H1 (cell line): ENCODE data around the gene MPEG1. TPM values are rescaled to one million over a fixed set of nuclear protein-coding genes. Genes with fewer than 3 reads are reported as not detected.

Source experiments
- ATF2 ChIP-seq: IDR thresholded peaks from 2 replicates; pipeline ENCODE4 v1.6.1; 2012; ENCODE audit warnings: low read length, inconsistent platforms
- EZH2 ChIP-seq: fragments of 200-600 bp; sonication (generic); IDR thresholded peaks from 2 replicates; pipeline ENCODE4 v1.7.1; 2012; ENCODE audit warnings: low read depth, mild to moderate bottlenecking, moderate library complexity, low read length, inconsistent platforms; ENCODE audit not compliant: severe bottlenecking
- JUN ChIP-seq: IDR thresholded peaks from 2 replicates; pipeline ENCODE4 v1.6.1; 2011; ENCODE audit warnings: low read depth, mild to moderate bottlenecking, improper control_type of control experiment, low read length
- YY1 ChIP-seq: IDR thresholded peaks from 2 replicates; pipeline ENCODE4 v1.6.1; 2011; ENCODE audit warnings: low read depth, mild to moderate bottlenecking, low read length
- polyA plus RNA-seq, 7 experiments: library from polyadenylated mRNA; depleted of rRNA in 3 of 7; stranded (reverse) in 5 of 7; unstranded in 2 of 7; fragments of >200 nt in 5 of 7; fragments of 200-250 nt in 2 of 7; gene quantifications; 1 replicate in 5 of 7; 2 replicates in 1 of 7; 4 replicates in 1 of 7; pipeline versions ENCODE4 v1.2.1 to v1.2.3, GENCODE V29; 2011 to 2013; ENCODE audit warnings: missing spikeins in 2 of 7, mixed read lengths in 2 of 7
- total RNA-seq: library from RNA; stranded (reverse); fragmentation: NEBNext Ultra II Directional; extraction: Animal tissue kit (Norgen Biotek cat#: 25700); gene quantifications from 2 replicates; pipeline ENCODE4 v1.2.1, GENCODE V29; 2021

Gene MPEG1
- total and polyA plus RNA-seq, 2 of the 8 experiments (the other 6 are each of a cell fraction or from before 2014, with no cell fraction given) = not detected

GRCh38 chr11:59188954-59189353 is 23.8 kb downstream of the MPEG1 start (continued):
- TF ChIP-seq JUN = no peak
- no peak for TF ChIP-seq ATF2
- no peak for TF ChIP-seq EZH2
- TF ChIP-seq YY1 = no peak
